Thyroid gland (tissue), 4 donors: ENCODE measurements around the gene EFCAB5.

Source experiments
- CTCF ChIP-seq, 6 experiments: fragments of 200-600 bp in 3 of 6; fragments of 450-650 bp in 3 of 6; sonication (generic) in 3 of 6; IDR thresholded peaks; one replicate each; pipeline ENCODE4 v1.5.1; 2016 to 2019; ENCODE audit warnings: antibody characterized with exemption in 6 of 6, mild to moderate bottlenecking in 2 of 6, inconsistent platforms in 1 of 6, moderate library complexity in 1 of 6
- POLR2A ChIP-seq, 2 donors: fragments of 450-650 bp; IDR thresholded peaks; one replicate each; pipeline ENCODE4 v1.6.1; 2017; ENCODE audit warnings: antibody characterized with exemption in 2 of 2, mild to moderate bottlenecking in 2 of 2, moderate library complexity in 1 of 2

- no peak for TF ChIP-seq CTCF (IDR thresholded peaks at IDR 0.05)
- TF ChIP-seq POLR2A (IDR thresholded peaks at IDR 0.05), result no peak
These were observed 210.0 kb downstream of the EFCAB5 start for GRCh38 chr17:30151471-30151870.
